SHP77 (cell line): ENCODE data around the gene RGS3.
"Not testable (repeated sequence)": the region's sequence is repeated elsewhere in the genome, so short reads cannot be mapped to it uniquely, and the experiment has no call there.

Source experiments
- DNase-seq, 2 experiments: peaks; one replicate each; lab custom pipeline; 2025; lab: John Stamatoyannopoulos, UW

Gene RGS3

GRCh38 chr9:113634596-113635515 is 171.3 kb downstream of the RGS3 start:
- DNase-seq, result no peak

GRCh38 chr9:113635586-113635985 is 172.1 kb downstream of the RGS3 start:
- no peak for DNase-seq

GRCh38 chr9:113636165-113636564 is 172.6 kb downstream of the RGS3 start:
- DNase-seq, result peak in 1 of 2 experiments; percentile 32

- no peak for DNase-seq
Measured at GRCh38 chr9:113636693-113637092, 173.2 kb downstream of the RGS3 start.

- no peak for DNase-seq
Measured at GRCh38 chr9:113638490-113638889, 175.0 kb downstream of the RGS3 start.

GRCh38 chr9:113638897-113639296 is 175.4 kb downstream of the RGS3 start:
- DNase-seq, result no peak

GRCh38 chr9:113639411-113639970 is 176.0 kb downstream of the RGS3 start:
- DNase-seq, result not testable (repeated sequence)

GRCh38 chr9:113640418-113640817 is 176.9 kb downstream of the RGS3 start:
- no peak for DNase-seq

- peak; percentile 39 to 43 for DNase-seq
Measured at GRCh38 chr9:113641100-113641885, 177.8 kb downstream of the RGS3 start.

- DNase-seq, result no peak
Measured at GRCh38 chr9:113644321-113644720, 180.8 kb downstream of the RGS3 start.

- no peak for DNase-seq
Measured at GRCh38 chr9:113645227-113645977, 181.9 kb downstream of the RGS3 start.

GRCh38 chr9:113645978-113646253 is 182.4 kb downstream of the RGS3 start:
- no peak for DNase-seq

- DNase-seq, result no peak
Measured at GRCh38 chr9:113646491-113646890, 183.0 kb downstream of the RGS3 start.
